GM19455 (cell line): Measurements from ENCODE around the gene SLC6A11.

ENCODE experiments used
- ATAC-seq: cut with Tn5 transposase; IDR thresholded peaks from one replicate; pipeline ENCODE4 v1.9.1; 2021; ENCODE audit not compliant: unreplicated experiment

The SLC6A11 gene

DNA sequence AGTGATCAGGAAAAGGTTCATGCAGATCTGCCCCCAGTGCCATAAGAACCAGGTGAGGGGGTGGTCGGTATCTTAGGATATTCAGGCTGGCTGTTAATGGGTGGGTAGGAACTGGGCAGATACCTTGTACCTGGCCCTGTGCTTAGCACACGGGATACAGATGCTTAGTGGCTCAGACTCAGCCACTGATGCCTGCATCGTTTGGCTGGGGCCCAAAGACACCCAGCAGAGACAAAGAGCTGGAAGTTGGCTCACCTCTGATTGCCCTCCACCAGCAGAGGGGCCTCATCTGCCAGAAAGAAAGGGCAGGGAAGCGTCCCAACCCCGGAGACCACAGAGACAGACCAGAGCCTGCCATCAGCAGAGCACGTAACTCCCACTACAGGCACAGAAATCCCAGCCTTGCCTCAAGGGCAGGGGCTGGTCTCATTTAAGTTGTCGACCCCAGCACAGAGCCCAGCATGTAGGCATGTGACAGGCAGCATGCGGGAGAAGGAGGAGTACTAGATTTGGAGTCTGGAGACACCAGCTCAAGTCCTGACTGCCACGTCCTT lies 112.5 kb downstream of the SLC6A11 start:
- no peak for ATAC-seq

DNA sequence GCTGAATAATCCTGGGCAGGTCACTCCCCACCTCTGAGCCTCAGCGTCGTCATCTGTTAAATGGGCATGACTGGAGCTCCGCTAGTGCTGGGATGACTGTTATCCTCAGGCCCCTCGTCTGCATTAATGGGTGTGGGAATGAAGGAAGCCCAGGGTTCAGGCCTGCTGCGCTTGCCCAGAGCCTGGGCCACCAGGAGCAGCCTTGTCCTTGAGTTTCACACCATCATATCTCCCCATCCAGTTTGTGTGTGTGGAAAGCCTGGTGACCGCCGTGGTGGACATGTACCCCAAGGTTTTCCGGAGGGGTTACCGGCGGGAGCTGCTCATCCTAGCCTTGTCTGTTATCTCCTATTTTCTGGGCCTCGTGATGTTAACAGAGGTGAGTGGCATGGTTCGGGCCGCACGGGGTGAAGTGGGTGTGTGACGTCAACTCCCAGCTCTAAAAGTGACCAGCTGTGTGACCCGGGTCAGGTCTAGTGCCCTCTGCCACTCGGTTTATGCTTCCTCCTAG lies 113.0 kb downstream of the SLC6A11 start:
- ATAC-seq = no peak

DNA sequence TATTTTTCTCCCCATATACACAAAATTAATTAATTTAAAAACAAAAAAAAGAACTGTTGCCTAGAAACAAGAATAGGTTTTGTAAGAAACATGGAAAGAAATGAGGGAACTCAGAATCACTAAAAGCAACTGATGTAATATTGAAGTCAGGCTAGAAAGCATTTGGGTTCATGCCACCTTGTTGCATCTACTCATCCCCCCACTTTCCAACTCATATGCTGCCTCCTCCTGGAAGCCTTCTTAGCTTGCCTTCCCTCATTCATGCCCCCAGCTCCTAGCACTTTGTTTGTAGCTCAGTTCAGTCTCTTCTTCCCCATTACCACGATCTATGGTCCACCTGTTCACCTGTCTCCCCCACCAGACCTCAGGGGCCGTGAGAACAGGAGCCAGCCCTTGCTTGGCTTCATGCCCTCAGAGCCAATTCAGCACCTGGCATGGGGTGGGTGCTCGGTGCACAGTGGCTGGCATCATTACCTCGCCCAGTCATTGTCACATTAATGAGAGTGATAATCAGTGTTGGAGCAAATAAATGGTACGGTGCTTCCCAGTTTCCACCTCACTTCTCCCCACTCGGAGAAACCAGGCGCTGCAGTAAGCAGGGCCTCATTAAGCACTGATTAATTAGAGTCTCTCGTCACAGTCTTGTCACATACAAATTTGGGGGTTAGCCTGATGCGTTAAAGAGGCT lies 114.1 kb downstream of the SLC6A11 start:
- no peak for ATAC-seq

DNA sequence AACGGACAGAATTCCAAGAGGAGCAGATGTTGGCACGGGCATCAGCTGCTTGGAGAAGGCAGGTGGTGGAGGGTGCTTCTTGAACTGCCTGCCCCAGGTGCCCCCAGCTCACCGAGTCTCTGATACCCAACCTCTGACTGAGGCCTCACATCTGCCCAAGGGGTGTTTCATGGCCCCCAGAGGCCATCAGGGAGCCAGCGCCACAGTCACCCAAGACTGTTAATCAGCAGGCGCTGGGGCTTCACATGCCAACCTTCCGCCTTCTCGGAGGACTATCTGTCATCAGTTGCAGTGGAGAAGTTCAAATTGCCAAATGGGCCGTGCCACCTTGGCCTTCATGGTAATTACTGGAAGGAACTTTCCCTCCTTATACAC lies 114.6 kb downstream of the SLC6A11 start:
- no peak for ATAC-seq

DNA sequence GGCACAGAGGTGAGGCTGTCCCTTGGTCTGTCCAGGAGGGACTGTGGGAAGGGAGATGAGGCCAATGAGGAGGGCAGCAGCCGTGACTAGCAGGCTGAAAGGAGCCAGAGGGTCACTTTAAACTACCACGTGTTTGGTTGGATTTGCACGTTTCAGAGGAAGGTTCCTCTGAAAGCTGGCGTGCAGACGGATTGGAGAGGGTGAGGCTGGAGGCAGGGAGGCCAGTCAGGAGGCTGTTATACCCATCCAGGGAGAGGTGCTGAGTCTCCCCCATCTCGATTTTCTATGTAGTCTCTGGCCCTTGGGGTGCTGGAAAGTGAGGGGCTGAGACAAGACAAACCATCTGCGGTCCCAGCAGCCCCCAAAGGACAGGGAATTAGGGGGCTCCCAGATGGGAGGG lies 116.6 kb downstream of the SLC6A11 start:
- ATAC-seq = no peak

DNA sequence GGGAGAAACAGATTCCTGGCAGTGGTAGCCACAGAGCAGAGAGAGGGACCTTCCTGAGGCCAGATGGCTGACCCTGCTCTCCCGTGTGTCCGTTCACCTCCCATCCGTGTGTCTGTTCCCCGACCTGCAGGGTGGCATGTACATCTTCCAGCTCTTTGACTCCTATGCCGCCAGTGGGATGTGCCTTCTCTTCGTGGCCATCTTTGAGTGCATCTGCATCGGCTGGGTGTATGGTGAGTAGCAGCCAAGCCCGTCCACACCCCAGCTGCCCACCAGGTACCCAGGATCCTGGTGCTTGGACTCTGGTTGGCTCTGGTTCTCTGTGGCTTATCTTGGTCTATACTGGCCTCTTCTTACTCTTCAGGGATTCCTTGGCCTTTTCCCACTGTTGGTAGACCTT lies 117.0 kb downstream of the SLC6A11 start:
- no peak for ATAC-seq

DNA sequence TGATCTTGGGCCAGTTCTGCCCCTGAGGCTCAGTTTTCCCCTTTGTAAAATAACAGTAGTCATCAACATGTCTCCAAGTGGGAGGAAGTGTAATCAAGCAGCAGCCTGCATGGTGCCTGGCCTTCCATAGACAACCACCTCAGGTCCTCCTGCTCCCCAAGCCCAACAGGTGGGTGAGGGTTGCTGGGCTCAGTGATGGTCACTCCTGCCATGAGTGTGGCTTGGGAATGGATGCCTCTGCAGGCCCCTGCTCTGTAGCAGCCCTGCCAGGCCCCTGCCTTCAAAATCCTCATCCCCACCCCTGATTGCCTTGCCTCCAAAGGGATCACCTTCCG lies 117.4 kb downstream of the SLC6A11 start:
- no peak for ATAC-seq

DNA sequence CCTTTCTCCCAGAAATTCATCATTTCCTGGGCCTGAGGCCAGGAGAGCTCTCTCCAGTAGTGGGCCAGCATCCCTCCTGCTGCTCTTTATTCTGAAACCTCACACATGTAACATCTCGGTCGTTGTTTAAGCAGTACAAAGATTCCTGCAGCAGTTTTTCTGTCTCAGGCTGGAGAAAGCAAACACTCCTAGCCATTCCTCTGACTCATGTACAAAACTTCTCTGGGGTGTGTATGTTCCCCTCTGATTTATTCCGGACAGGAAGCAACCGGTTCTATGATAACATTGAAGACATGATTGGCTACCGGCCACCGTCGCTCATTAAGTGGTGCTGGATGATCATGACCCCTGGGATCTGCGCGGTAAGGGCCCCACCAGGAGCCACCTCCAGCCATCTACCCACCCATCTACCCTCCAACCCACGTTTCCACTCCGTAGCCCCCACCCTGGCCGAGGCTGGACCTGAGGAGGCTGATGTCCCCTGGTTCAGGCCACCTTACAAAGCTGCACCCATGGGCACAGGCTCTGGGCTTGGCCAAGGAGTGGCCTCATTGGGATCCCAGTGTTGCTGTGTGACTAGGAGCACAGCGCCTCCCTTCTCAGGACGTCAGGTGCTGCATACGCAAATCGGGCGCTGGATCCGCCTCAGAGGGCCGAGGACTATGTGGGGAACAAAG lies 117.9 kb downstream of the SLC6A11 start:
- ATAC-seq = no peak

DNA sequence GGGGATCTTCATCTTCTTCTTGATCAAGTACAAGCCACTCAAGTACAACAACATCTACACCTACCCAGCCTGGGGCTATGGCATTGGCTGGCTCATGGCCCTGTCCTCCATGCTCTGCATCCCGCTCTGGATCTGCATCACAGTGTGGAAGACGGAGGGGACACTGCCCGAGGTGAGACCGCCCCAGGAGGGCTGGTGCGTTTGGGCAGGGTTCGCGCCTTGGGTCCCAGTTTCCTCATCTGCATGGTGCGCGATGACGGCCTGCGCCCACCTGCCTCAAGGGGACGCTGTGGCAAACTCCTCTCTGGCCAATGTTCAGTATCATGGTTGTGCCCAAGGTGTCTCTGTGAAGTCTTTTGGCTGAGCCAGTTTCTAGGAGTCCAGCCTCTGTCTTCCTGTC lies 119.0 kb downstream of the SLC6A11 start:
- no peak for ATAC-seq

DNA sequence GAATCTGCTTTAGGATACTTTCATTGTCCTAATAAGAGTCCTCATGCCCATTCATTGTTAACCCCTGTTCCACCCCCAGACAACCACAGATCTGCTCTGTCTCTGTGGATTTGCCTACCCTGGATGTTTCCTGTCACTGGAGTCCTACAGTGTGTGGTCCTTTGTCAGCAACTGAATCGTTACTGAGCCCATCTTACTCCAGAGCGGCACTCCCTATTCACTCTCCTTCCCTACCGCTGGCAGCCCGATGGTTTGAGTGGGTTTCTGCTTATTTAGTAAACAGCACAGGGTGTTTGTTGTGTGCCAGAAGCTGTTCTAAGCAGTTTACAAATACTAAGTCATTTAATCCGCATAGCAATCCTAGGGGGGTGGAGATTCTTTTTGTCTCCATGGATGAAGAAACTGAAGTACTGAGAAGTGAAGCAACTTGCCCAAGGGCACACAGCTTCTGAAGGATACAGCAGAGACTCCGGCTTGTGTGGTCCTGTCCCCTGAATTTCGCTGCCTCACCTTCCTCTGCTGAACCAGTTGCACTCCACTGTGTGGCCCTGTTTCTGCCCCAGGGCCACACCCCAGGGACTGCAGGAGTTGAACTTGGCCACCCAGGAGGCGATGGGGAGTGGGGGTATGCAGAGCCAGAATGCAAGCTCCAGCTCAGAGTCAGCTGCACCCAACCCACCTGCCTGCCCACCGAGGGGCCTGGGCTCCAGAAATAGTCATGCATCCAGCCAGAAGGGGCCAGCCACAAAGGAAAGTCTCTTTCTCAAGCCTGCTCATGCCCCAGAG lies 120.0 kb downstream of the SLC6A11 start:
- ATAC-seq = no peak

DNA sequence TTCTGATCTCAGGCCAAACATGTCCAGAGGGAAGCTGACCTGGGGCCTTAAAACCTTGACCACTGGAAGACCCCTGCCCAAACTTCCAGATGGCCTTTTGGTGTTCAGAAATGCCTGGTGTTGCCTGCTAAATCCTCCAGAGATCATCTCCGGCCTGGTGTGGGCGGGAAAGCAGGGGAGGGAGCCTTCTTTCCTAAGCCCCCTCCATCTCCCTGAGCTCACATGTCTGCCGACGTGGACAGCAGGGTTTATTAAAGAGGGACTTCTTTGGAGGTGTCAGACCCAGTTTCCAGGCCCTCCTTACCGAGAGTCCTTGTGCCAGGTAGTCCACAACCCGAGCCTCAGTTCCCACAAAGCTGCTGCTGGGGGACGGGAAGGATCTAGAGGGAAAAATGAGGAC lies 120.7 kb downstream of the SLC6A11 start:
- no peak for ATAC-seq

DNA sequence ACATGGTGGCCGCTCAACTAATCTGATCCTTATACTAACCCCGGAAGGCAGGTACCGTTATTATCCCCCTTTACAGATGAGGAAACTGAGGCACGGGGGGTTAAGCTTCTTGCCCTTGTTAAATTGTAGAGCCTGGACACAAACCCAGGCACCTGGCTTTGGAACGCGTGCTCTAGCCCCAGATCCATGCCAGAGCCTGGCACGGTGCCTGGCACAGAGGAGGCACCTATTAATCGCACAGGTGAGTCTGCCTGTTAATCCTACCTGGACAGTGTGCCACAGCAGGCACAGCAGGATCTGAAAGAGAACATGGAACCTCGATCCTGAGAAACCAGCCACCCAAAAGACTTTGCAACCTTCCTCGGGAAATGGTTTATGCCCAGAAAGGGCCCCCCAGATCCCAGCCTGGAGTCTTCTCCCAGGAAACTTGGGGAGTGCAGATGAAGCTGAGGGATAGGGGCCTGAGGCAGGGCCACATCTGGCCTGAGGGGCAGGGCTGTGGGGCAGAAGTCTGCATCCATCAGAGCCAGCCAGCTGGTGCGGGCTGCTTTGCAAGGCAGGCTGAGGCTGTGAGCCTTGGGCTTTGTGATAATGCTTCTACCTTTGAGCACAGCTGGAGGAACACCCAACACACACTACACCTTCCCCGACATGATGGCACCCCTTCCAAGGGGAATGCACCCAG lies 121.3 kb downstream of the SLC6A11 start:
- ATAC-seq = no peak

DNA sequence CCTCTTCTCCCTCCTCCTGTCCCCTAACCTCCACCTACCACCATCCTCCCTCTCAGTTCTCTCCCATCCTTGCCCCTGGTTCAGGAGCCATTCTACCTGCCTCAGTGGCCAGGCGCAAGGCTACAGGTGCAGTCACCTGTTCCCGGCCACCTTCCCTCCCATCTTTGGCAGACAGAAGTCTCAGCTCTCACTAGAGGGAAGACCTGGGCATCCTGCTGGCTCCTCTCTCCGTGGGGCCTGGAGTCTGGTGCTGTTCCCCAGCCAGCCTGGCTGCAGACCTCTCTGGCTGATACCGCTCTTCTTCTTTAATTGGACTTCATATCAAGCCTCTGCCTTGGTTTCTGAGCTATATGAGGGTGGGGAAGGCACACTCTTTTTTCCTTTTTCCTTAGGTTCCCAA lies 123.5 kb downstream of the SLC6A11 start:
- ATAC-seq = no peak

DNA sequence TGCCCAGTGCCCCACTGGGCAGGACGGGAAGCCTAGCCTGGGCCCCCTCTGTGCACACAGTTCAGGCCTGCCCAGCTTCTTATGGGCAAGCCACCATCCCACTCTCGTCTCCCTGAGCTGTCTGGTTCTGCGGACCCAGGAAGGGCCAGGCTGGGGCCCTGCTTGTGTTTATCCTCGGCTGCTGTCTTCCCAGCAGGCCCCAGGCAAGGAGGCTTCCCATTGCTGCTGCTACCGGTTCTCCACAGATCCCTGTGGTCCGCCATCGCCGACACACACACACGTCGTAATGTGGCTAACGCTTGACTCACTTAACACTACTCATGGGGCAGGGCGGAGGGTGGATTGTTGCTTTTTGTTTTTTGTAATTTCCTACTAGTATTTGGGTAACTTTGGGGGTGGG lies 124.1 kb downstream of the SLC6A11 start:
- ATAC-seq = no peak

DNA sequence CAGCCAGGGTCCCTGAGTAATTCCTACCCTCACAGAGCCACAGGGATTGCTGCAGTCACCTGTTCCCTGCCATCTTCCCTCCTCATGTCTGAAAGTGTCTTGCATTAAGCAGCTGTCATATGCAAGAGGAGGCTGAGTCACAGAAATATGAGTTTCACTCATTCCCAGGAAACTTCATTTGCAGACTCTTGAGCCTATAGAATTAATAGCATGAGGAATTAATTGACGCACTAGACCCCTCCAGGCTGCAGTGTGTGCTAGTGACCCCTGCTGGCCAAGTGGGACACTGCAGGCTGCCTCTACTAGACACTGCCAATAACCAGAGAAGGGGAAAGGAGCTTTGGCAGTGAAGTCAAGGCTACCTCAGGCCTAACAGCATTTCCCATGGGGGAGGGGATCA lies 125.9 kb downstream of the SLC6A11 start:
- no peak for ATAC-seq

DNA sequence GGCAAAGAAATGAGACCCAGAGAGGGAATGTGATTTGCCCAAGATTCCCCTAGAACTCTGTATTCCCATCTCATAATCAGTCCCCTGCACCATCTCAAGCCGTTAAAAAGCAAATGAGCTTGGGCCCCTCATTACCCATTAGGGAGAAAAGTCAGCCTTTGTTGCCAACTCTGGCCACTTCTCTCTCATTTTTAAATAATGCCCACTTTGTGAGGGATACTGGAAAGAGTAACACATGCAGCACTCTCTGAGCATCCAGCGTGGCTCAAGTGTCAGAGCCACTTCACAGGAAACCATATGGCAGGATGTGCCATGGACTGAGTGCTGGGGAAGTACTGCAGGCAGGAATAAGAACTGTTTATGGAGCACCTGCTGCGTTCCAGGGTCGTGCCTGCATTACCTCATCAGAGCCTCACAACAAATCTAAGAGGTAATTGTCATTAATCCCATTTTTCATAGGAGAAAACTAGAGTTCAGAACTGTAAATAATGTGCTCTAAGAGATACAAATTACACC lies 126.7 kb downstream of the SLC6A11 start:
- ATAC-seq = no peak

DNA sequence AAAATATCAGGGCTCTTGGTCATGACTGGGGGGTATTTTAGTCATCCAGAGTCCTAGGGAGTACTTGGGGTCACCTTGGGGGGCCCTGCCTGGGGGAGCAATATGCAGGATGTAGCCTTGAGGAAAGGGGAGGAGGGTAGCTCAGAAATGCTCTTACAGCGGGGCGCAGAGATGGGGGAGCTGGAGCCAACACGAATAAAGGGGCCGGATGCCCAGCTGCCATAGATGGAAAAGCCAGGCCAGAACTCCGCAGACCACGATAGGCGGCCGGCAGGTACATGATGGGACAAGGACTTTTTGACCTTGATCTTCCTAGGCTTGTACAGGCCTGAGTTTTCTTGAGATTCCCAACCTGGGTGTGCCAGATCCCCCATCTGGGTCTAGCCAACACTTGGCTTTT lies 128.8 kb downstream of the SLC6A11 start:
- ATAC-seq = no peak

DNA sequence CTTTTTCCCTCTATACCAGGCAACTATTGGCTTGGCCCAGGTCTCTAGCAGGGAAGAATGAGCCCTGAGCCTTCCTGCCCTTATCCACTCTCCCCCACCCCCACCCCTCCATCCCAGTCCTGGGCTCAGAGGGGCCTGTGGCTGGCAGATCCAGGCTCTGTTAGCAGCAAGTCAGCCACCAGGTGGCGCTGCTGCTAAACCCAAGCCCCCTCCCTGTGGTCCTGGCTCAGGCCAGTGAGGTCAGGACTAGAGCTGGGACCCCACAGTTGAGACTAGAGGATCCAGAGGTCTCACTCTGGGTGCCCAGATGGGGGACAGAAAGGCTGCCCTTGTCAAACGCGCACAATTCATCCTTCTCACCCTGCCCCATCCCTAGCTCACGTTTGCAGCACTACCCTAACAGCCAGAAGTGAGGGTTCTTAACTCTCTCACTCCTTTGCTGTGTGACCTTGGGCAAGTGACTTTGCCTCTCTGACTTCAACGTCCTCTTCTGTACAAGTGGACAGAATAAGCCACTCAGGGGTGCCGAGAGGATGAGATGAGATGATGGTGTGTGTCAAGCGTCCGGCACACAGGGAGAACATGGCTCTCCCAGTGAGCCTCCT lies 129.8 kb downstream of the SLC6A11 start:
- no peak for ATAC-seq

DNA sequence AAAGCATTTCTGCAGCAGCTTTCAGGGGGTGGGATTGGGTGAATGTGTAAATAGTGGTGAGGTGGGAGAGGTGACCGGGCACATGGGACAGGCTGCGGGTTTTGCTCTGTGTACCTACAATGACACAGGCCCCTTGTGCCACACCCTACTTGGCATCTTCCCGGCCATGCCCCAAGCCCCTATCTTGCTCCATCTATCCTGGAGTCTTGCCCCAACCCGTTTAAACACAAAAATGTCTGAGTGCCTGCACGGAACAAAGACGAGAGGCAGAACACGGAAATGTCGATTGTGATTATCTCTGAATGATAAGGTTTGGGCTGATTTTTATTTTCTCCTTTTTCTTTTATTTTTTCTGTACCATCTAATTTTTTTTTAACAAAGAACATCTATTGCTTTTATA lies 130.5 kb downstream of the SLC6A11 start:
- ATAC-seq = no peak

DNA sequence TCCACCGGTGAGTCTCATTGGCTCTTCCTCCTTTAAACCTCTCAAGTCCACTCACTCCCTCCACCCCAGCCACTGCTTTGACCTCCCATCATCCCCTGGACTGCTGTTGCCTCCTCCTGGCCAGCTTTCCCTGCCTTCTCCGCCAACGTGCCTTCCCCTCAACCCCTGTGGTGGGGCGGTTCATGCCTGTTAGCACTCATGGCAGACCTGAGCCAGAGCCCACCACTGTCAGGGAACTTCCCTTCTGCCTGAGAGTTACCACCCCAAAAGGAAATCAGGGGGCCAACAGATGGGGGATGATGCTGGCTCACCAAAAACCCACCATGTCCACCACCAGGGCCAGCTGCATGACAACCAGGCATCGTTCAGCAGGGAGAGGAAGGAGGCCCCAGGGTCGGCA lies 132.3 kb downstream of the SLC6A11 start:
- no peak for ATAC-seq

DNA sequence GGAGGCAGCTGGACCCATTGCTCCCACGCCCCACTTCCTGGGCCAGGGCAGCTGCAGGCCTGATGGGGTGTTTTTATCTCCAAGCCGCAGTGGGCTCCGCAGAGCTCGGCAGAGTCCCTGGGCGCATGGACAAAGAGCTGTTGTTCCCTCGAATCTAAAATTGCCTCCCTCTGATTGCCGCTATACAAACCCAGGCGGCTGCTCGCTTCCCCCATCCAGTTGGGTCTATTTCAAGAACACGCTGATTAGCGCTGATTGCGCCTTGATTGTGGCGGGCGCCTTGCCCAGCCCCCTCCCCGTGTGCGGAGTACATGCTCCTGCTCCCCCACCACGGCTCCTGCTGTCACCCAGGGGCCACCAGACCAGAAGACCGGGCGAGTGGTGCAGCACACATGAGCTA lies 133.2 kb downstream of the SLC6A11 start:
- ATAC-seq = no peak
